ENCODE data around the gene SON. TPM values are rescaled to one million over a fixed set of nuclear protein-coding genes. Genes with fewer than 3 reads are reported as not detected.

SON gene
- polyA plus RNA-seq, 10 donors = 170 to 275 (median 224) TPM

GRCh38 chr21:33541756-33542639, 840 bp upstream of the SON start, which contains the start of gene GART:
TSS of gene GART (minus strand) at chr21:33542117. CDS start at chr21:33539315, 2,802 bp downstream.
- peak; percentile 84 to 96 (median 87) for DNase-seq

GRCh38 chr21:33543505-33544129, 779 bp downstream of the SON start:
- no peak for DNase-seq

- no peak for DNase-seq
These were observed 1.8 kb downstream of the SON start for GRCh38 chr21:33544451-33545195.

DNA sequence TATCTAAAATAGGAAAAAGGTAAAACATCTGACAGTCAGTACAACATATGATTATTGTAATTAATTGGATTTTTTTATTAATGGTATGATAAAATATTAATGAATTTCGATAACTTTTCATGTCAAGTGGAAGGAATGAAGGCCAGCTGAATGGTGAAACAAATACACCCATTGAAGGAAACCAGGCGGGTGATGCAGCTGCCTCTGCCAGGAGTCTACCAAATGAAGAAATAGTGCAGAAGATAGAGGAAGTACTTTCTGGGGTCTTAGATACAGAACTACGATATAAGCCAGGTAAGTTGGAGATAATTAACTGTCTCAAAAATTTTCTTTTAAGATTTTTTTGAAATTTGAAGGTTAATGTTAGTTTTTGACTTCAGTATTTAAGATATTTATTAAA, 3.2 kb downstream of the SON start:
- no peak for DNase-seq

DNA sequence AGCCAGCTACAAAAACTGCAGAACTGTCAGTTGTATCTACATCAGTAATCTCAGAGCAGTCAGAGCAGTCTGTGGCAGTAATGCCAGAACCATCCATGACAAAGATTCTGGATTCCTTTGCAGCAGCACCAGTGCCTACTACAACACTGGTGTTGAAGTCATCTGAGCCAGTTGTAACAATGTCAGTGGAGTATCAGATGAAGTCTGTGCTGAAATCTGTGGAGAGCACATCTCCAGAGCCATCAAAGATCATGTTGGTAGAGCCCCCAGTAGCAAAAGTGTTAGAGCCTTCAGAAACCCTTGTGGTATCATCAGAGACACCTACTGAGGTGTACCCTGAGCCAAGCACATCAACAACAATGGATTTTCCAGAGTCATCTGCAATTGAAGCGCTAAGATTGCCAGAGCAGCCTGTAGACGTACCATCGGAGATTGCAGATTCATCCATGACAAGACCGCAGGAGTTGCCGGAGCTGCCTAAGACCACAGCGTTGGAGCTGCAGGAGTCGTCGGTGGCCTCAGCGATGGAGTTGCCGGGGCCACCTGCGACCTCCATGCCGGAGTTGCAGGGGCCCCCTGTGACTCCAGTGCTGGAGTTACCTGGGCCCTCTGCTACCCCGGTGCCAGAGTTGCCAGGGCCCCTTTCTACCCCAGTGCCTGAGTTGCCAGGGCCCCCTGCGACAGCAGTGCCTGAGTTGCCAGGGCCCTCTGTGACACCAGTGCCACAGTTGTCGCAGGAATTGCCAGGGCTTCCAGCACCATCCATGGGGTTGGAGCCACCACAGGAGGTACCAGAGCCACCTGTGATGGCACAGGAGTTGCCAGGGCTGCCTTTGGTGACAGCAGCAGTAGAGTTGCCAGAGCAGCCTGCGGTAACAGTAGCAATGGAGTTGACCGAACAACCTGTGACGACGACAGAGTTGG, 7.3 kb downstream of the SON start:
- no peak for DNase-seq

GRCh38 chr21:33550772-33551660, 8.2 kb downstream of the SON start:
- no peak for DNase-seq

DNA sequence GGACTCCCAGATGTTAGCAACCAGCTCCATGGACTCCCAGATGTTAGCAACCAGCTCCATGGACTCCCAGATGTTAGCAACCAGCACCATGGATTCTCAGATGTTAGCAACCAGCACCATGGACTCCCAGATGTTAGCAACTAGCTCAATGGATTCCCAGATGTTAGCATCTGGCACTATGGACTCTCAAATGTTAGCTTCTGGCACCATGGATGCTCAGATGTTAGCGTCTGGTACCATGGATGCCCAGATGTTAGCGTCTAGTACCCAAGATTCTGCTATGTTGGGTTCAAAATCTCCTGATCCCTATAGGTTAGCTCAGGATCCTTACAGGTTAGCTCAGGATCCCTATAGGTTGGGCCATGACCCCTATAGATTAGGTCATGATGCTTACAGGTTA, 8.8 kb downstream of the SON start:
- no peak for DNase-seq

GRCh38 chr21:33552093-33552998, 9.5 kb downstream of the SON start:
- DNase-seq = no peak

- DNase-seq = no peak
These were observed 10.3 kb downstream of the SON start for GRCh38 chr21:33552999-33553598.

DNA sequence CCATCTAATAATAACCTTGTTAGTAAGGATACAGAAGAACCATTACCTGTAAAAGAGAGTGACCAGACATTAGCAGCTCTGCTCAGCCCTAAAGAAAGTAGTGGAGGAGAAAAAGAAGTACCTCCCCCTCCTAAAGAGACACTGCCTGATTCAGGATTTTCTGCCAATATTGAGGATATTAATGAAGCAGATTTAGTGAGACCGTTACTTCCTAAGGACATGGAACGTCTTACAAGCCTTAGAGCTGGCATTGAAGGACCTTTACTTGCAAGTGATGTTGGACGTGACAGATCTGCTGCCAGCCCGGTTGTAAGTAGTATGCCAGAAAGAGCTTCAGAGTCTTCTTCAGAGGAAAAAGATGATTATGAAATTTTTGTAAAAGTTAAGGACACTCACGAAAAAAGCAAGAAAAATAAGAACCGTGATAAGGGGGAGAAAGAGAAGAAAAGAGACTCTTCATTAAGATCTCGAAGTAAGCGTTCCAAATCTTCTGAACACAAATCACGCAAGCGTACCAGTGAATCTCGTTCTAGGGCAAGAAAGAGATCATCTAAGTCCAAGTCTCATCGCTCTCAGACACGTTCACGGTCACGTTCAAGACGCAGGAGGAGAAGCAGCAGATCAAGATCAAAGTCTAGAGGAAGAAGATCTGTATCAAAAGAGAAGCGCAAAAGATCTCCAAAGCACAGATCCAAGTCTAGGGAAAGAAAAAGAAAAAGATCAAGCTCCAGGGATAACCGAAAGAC, 11.6 kb downstream of the SON start:
- DNase-seq = no peak

DNA sequence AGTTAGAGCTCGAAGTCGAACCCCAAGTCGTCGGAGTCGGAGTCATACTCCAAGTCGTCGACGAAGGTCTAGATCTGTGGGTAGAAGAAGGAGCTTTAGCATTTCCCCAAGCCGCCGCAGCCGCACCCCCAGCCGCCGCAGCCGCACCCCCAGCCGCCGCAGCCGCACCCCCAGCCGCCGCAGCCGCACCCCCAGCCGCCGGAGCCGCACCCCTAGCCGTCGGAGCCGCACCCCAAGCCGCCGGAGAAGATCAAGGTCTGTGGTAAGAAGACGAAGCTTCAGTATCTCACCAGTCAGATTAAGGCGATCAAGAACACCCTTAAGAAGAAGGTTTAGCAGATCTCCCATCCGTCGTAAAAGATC, 12.1 kb downstream of the SON start:
- no peak for DNase-seq

DNA sequence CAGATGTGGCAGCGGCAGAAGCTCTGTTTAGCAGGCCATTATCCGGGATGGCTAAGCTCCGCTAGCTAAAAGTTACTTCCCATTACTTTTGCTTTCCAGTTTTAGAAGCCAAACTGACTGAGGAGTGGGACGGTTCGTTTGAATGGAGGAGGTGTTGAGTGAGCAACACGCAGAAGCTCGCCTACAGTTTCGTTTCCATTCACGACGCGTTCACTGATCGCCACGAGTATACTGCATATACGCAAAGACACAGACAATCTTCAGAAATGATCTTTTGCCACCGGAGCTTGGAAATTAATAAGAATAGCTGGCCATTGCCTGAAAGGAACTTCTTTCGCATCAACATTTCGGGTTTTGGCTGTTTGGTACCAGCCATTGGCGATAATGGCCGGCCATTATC, 14.6 kb downstream of the SON start:
- DNase-seq = no peak

- no peak for DNase-seq
These were observed 16.1 kb downstream of the SON start for GRCh38 chr21:33558777-33559421.

- no peak for DNase-seq
These were observed 17.0 kb downstream of the SON start for GRCh38 chr21:33559813-33560212.

DNA sequence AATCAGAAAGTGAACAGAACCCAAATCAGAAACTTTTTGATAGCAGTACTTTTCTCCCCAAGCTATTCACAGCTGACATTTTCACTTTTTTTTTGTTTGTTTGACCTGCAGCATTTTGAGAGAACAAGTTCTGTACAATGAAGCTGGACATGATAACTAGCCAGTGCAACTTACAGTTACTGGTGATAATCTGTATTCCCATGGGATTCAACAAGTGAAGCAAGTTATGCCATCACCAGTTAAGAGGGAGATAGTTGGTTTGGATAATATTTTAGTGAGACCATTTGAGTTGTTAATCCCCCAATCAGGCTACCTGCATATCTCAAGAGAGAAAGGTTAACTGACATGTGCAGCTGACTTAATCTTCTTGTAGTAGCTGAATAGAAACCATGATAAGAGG, 18.1 kb downstream of the SON start:
- no peak for DNase-seq

- no peak for DNase-seq
These were observed 18.5 kb downstream of the SON start for GRCh38 chr21:33561373-33561772.

GRCh38 chr21:33562389-33562788, 19.6 kb downstream of the SON start:
- no peak for DNase-seq

GRCh38 chr21:33566514-33566913, 23.7 kb downstream of the SON start:
- no peak for DNase-seq
